ELR (cell line): Measurements from ENCODE around the gene INTS3.
A peak's percentile ranks its signal among the peaks of the same experiment; 100 is the strongest.

Experiments
- DNase-seq: peaks from one replicate; pipeline ENCODE4 v3.0.0-alpha.2; 2015; ENCODE audit warnings: low read depth

The INTS3 gene

DNA sequence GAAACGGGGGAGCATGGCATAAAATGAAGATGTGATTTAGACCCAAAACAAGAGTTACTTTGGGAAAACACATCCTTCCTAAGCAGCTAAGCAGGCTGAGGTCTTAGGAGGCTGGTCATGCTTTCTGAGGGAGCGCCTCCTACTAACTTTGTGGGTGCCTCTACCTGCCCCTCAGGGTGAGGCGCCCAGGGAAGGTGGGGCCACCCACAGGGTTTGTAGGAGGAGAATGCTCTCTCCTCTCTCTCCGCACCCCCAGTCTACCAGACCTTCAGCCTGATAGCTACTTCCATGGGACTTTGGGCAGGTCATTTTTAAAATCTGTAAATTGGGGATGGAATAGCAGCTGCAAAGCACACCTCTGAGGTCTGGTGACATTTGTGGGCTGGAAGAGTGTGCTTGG lies 71.2 kb downstream of the INTS3 start:
- DNase-seq, result no peak

DNA sequence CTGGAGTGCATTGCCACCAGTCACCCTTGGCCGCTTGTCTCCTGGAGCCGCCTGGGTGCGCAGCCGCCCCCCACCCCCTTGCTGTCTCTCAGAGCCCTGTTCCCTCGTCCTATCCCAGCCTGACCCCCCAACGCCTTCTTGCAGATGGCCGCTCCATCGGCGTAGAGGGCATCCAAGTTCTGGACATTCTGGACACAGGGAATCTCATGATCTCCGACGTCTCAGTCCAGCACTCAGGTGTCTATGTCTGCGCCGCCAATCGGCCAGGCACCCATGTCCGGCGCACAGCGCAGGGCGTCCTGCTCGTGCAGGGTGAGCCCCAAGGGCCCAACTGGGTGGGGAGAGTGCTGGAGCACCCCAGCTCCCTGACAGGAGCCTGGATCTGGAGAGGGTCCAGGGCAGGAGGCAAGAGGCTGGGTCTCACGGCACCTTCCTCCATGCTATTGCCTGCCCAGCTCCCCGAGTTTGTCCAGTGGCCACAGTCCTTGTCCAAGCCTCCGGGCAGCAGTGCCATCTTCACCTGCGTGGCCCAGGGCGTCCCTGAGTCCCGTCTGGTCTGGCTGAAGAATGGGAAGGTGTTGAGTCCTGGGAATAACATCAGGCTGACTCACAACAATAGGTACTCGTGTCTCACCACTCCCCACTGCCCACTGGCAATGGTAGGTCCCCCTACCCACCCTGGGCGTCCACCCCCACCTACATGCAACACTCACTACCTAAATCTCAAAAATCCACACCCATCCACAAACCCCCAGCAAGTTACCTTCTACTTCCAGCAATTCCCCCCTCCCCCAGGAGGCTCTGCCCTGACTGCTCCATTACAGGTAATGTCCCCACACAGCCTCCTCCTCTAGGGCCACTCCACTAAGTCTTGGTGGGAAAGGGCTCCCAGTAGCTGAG lies 72.0 kb downstream of the INTS3 start:
- no peak for DNase-seq

DNA sequence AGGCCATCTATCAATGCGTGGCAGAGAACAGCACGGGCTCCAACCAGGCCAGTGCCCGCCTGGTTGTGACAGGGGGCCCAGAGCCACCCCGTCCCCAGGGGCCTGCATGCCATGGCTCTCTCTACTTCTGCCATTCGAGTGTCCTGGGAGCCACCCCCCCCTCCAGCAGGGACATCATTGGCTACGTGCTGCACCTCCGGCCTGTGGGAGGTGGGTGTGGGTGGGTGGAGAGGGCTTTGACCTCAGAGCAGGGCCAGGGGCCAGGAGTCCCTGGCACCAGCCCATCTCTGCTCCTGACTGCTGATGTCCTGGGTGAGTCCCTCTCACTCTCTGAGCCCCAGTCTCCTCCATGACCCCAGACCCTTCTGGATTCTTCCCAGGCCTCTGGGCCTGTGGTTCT lies 72.7 kb downstream of the INTS3 start:
- DNase-seq, result no peak

DNA sequence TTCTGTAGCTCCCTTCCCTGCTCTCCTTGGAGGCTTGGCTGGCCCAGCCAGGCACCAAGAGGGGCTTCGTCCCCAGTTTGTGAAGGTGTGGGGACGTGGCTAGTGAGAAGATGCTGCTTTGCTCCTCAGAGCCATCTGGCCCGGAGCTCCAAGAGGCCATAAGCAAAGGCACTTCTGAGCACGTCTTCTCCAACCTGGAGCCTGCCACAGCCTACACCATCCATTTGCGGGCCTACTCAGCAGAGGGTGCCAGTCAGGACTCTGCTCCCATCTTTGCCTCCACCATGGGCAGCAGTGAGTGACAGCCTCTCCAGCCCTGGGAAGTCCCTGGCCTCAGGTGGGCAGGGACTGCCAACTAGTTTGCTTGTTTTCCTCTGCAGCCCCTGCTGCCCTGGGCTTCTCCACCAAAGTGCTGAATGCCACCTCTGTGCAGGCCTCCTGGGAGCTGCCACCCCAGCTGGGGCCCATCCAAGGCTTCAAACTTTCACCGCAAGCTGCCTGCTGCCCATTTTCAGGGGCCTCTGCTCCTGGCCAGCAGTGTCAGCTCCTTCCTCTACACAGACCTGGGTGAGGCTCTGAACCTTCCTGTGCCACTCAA lies 73.3 kb downstream of the INTS3 start:
- no peak for DNase-seq

DNA sequence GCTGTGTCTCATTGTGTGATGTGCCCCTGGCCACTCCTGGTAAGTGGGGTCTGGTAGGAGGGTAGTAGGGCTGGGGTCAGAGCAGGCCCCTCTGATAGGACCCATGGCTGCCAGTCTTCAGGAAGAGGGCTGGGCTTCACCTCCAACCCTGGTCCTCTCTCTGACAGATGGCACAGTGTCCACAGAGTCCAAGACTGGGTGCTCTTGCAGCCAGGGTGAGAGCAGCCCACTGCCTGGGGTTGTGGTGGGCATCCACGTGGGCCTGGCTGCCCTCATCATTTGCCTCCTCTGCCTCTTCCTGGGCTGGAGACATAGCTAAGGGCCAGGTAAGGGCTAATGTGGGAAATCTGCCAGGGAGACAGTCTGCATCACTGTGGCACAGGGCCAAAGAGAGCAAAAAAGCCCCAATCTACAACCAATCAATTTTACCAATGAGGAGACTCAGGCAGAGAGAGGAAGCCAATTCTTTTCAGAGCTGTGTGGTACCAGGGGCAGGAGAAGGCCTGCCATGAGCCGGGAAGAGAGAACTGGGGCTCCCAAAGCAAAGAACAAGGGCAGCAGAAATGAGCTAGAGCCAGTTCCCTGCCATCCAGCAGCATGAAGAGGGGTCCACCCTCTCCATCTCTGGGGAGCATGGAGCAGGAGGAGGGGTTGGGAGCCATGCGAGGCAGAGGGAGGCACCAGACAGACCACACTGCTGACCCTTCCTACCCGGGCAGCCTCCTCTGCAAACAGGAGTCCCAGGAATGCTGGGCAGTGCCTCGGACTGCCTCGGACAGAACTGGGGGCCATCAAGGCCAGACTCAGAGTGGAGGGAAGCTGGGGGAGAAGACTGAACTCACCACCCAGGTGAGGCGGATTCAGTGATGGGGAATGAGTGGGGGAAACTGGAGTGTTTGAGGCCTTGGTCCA lies 74.2 kb downstream of the INTS3 start:
- DNase-seq, result no peak

DNA sequence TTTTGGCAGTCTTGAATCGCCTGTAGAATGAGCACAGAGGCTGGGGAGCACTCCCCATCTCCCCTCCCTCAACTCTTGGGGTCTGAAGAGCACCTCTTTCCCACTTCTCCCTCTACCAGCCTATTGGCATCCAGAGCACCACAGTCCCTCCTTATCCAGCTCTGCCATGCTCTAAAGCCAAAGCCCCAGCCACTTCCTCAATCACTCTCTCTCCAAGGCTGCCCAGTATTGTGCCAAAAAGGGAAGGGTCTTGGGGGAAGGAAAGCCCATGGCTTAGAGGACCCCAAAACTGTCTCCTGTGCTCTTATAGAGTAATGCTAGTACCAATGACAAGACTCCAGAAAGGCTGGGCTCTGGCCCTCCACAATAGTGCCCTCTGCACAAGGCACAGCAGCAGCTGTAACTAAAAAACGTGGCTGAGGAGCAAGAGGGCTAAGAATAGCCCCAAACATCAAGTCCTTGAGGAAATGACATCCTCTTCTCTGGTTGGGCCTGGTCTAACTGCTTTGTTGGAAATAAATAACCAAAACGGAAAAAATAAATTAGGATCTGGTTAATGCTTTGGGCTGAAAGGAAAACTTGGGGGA lies 75.7 kb downstream of the INTS3 start:
- DNase-seq, result no peak

DNA sequence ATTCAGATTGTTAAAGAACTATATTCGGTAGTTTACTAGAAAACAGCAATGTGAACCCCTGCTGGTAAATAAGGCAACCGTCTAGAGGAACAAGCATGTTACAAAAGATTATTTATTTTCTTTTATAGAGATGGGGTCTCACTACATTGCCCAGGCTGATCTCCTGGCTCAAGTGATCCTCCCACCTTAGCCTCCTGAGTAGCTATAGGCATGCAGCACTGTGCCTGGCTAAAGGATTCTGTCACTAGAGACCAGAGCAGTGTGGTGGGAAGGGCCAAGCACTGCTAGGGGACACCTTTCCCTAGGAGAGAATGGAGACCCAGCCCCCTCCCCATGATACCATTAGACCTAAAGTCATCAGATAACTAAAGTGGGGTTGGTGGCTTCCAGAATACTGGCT lies 76.3 kb downstream of the INTS3 start:
- DNase-seq, result no peak

DNA sequence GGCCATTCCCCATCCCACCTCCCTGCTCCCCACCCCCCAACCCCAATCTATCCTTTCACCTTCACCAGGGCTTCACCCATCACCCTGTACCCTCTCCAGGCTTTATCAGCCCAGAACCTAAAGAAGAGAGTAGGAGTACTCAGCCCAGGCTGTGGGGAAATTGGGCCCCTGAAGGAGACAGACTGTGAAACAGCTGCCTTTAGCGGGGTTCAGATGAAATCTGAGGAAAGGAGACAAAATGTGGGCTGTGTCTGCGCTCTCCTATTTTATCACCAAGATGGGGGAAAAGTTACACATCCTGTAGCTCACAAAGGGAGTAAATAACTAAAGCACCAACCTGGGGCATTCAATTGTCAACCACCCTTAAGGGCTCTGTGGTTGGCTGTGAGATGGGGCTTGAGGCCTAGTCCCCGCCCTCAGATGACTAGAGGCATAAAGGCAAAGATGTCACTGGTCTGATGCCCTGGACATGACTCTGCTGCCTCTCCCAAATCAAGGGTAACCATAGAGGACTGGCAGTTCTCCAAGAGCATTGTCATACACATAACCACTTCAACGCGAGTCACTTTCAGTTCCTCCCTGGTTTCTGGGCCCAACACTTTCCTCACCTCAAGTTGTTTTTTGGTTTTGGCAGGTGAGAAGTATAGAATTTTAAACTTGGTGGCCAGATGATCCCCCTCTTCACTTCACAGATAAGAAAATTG lies 77.3 kb downstream of the INTS3 start:
- DNase-seq, result peak; percentile 88

DNA sequence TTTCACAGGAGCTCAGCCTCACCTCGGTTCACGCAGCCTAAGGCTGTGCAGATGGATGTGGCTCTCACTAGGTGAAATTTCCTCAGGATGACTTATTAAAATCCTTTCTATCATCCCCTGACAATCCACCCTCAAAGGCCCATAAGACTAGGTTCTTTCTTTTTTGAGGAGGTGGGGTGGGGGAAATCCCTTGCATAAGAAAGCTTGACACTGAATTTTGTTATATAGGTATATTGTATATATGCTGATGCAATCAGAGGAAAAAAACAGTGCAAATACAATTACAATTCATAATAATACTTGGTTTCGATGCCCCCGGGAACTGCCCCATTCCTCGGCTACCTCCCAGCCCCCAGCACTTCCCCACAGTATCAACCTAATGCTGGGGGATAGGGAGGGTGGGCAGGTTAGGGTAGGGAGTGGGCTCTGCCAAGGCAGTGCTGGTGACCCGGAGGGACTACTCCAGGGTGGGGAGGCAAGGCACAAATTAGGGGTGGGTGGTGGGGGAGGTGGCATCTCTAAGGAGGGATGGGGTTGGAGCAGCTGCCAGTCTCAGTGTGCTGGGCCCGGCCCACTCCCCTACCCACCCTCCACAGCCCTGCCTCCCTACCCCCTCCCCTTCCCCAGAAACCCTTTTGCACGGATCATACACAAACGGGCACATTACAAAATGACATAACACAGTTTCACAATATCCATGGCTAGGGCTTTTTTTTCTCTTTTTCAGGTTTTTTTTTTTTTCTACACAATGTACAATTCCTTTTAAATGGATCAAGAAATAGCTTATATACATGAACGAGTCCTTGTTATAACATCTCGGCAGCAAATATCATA lies 78.3 kb downstream of the INTS3 start:
- no peak for DNase-seq

DNA sequence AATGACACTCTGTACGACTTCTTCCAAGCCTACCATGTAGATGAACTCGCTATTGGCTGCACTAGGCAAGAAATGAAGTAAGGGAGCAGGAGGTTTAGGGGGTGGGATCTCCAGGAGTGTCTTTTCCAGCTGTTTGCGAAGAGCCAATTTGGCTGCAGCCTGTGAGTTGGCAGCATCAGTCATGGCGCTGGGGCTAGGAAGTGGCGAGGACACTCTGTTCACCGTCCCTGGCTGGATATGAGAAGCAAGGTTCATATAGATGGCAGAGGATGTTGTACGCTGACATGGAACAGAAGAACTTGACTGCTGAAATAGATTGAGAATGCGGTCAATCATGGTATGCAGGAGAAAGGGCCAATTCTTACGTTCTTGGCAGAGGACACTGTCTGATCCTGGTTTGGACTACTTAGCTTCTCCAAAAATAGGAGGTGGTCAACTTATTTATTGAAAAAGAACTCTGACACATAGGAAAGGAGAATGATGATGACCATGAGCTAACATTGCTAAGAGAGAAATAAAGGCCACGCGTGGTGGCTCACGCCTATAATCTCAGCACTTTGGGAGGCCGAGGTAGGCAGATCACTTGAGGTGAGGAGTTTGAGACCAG lies 88.5 kb downstream of the INTS3 start:
- DNase-seq, result no peak

DNA sequence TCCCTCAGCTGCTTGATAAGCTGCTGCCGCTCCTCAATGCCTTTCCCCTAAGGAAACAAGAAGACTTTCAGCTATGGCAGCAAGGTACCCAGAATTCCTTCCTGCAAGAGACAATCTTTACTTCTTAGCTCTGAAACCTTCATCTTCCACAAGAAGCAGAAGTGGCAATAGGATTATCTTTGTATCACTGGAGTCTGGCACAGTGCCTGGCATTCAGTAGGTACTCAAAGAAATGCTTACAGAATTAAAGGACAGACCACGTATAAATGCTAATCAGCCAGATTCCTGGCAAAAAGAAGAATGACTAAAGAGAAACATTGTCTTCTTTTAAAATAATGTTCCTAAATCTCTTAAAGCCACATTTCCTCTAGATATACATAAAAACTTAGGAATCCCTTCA lies 91.0 kb downstream of the INTS3 start:
- DNase-seq, result no peak
